Tibial nerve (tissue), 4 donors: ENCODE data around the gene ZNF423. TPM values are rescaled to one million over a fixed set of nuclear protein-coding genes. Genes with fewer than 3 reads are reported as not detected.

Experiments
- DNase-seq, 2 donors: peaks; one replicate each; pipeline ENCODE4 v3.0.0-alpha.2; 2019; ENCODE audit warnings: low spot score in 2 of 2
- H3K27ac ChIP-seq, 4 donors: fragments of 200-600 bp; sonication (generic) in 3 of 4; one replicate each; pipeline ENCODE4 v1.5.1; 2017 to 2019; ENCODE audit warnings: mild to moderate bottlenecking in 1 of 4
- H3K27me3 ChIP-seq, 2 donors: fragments of 200-600 bp; sonication (generic) in 1 of 2; one replicate each; pipeline versions ENCODE4 v1.5.1 to v1.6.0; 2017 to 2019
- H3K36me3 ChIP-seq, 3 donors: fragments of 200-600 bp; sonication (generic); one replicate each; pipeline ENCODE4 v1.5.1; 2018 to 2019
- H3K4me1 ChIP-seq, 4 donors: fragments of 200-600 bp; sonication (generic) in 3 of 4; one replicate each; pipeline ENCODE4 v1.5.1; 2017 to 2019
- H3K4me3 ChIP-seq, 4 donors: fragments of 200-600 bp; sonication (generic) in 3 of 4; one replicate each; pipeline ENCODE4 v1.5.1; 2017 to 2019; ENCODE audit warnings: mild to moderate bottlenecking in 1 of 4, moderate library complexity in 1 of 4
- H3K9me3 ChIP-seq, 4 donors: fragments of 200-600 bp; sonication (generic) in 3 of 4; one replicate each; pipeline ENCODE4 v1.5.1; 2017 to 2019
- CTCF ChIP-seq, 5 experiments: fragments of 200-600 bp in 3 of 5; fragments of 450-650 bp in 2 of 5; sonication (generic) in 3 of 5; IDR thresholded peaks; one replicate each; pipeline ENCODE4 v1.5.1; 2016 to 2019; ENCODE audit warnings: antibody characterized with exemption in 5 of 5, mild to moderate bottlenecking in 3 of 5, moderate library complexity in 2 of 5
- EP300 ChIP-seq, 2 donors: sonication (generic); formaldehyde crosslinking; IDR thresholded peaks; one replicate each; pipeline ENCODE4 v1.6.1; 2017; ENCODE audit warnings: antibody characterized with exemption in 2 of 2, mild to moderate bottlenecking in 1 of 2
- POLR2A ChIP-seq, 2 donors: fragments of 450-650 bp; IDR thresholded peaks; one replicate each; pipeline ENCODE4 v1.6.1; 2017; ENCODE audit warnings: antibody characterized with exemption in 2 of 2, mild to moderate bottlenecking in 2 of 2, moderate library complexity in 2 of 2
- WGBS, 2 donors: methylation state at CpG; one replicate each; pipeline ENCODE4 v1.1.5; 2018; 5-methylcytosine and 5-hydroxymethylcytosine counted together
- total RNA-seq, 4 donors: library from RNA; depleted of rRNA; stranded (reverse); fragments of >200 nt; gene quantifications; one replicate each; pipeline ENCODE4 v1.1.0, GENCODE V29; 2016

The ZNF423 gene
- total RNA-seq, 4 donors from 2014 or later, result 15.9 to 20.5 (median 18.5) TPM

GRCh38 chr16:49899991-49900695, 44.2 kb upstream of the ZNF423 start:
- WGBS, 2 donors, result 68 to 76% methylated on average over 5 to 8 of the region's 8 CpGs
- Histone ChIP-seq H3K9me3 (no peaks in the 10 kb centered on the region), H3K36me3 (no peaks in the 10 kb centered on the region), H3K4me1 (no peaks in the 10 kb centered on the region), H3K27ac (no peak overlapping the region), H3K27me3 (no peaks in the 10 kb centered on the region), H3K4me3 (no peak overlapping the region)
- no peak for DNase-seq
- no peak for TF ChIP-seq CTCF (IDR thresholded peaks at IDR 0.05)

GRCh38 chr16:49896447-49896964, 40.6 kb upstream of the ZNF423 start:
- WGBS, 2 donors, result 84% methylated on average over 12 of the region's 12 CpGs

GRCh38 chr16:49890876-49891275, 35.0 kb upstream of the ZNF423 start:
- WGBS, 2 donors, result 36 to 40% methylated on average over 5 of the region's 5 CpGs
- TF ChIP-seq EP300 (IDR thresholded peaks at IDR 0.05) (no peak), CTCF (IDR thresholded peaks at IDR 0.05) (no peak), POLR2A (IDR thresholded peaks at IDR 0.05) (no peak)
- H3K4me3 ChIP-seq, result no peak overlapping the region
- H3K27me3 ChIP-seq, result no peaks in the 10 kb centered on the region
- H3K36me3 ChIP-seq, result no peaks in the 10 kb centered on the region
- DNase-seq, result no peak
- H3K4me1 ChIP-seq, result no peaks in the 10 kb centered on the region
- peaks cover 0 to 12% (median 0%) of the 10 kb centered on the region in 4 donors for H3K9me3 ChIP-seq
- H3K27ac ChIP-seq, result no peak overlapping the region

More at GRCh38 chr16:49896447-49896964, 40.6 kb upstream of the ZNF423 start:
- H3K36me3 ChIP-seq, result no peaks in the 10 kb centered on the region
- H3K27me3 ChIP-seq, result no peaks in the 10 kb centered on the region
- no peak for TF ChIP-seq EP300 (IDR thresholded peaks at IDR 0.05)
- no peak for TF ChIP-seq CTCF (IDR thresholded peaks at IDR 0.05)
- TF ChIP-seq POLR2A (IDR thresholded peaks at IDR 0.05), result no peak
- no peak overlapping the region for H3K27ac ChIP-seq
- DNase-seq, result no peak
- no peak overlapping the region for H3K4me3 ChIP-seq
- H3K4me1 ChIP-seq, result no peaks in the 10 kb centered on the region
- no peaks in the 10 kb centered on the region for H3K9me3 ChIP-seq

- Histone ChIP-seq H3K27ac (no peak overlapping the region), H3K4me1 (no peaks in the 10 kb centered on the region), H3K9me3 (peaks cover 0 to 12% (median 0%) of the 10 kb centered on the region in 4 donors), H3K36me3 (no peaks in the 10 kb centered on the region), H3K4me3 (no peak overlapping the region), H3K27me3 (no peaks in the 10 kb centered on the region)
- 94 to 95% methylated on average over 5 of the region's 5 CpGs for whole genome bisulfite sequencing, 2 donors
- DNase-seq, result no peak
- TF ChIP-seq POLR2A (IDR thresholded peaks at IDR 0.05) (no peak), CTCF (IDR thresholded peaks at IDR 0.05) (no peak), EP300 (IDR thresholded peaks at IDR 0.05) (no peak)
These were observed 33.9 kb upstream of the ZNF423 start for GRCh38 chr16:49889725-49890397.

GRCh38 chr16:49886554-49887094, 30.7 kb upstream of the ZNF423 start:
- TF ChIP-seq CTCF (IDR thresholded peaks at IDR 0.05) (no peak), EP300 (IDR thresholded peaks at IDR 0.05) (no peak), POLR2A (IDR thresholded peaks at IDR 0.05) (no peak)
- no peak for DNase-seq

More at GRCh38 chr16:49886554-49887094, 30.7 kb upstream of the ZNF423 start:
- Histone ChIP-seq H3K4me3 (no peak overlapping the region), H3K36me3 (no peaks in the 10 kb centered on the region), H3K9me3 (peaks cover 0 to 12% (median 0%) of the 10 kb centered on the region in 4 donors), H3K27me3 (peaks cover 0 to under 1% of the 10 kb centered on the region in 2 donors), H3K27ac (no peak overlapping the region), H3K4me1 (peaks cover 0 to 6% (median 0%) of the 10 kb centered on the region in 4 donors)
- WGBS, 2 donors, result 86 to 93% methylated on average over 9 of the region's 9 CpGs
